HG03558 (cell line): Measurements from ENCODE around the gene COA8.
"Not testable (repeated sequence)": the region's sequence is repeated elsewhere in the genome, so short reads cannot be mapped to it uniquely, and the experiment has no call there.

ENCODE experiments used
- ATAC-seq: cut with Tn5 transposase; IDR thresholded peaks from one replicate; pipeline ENCODE4 v1.9.1; 2021; ENCODE audit warnings: moderate number of reproducible peaks; ENCODE audit not compliant: unreplicated experiment; ENCODE audit errors: extremely low read depth

COA8 gene

GRCh38 chr14:103568952-103569351 lies 6.2 kb downstream of the COA8 start:
- ATAC-seq = no peak

GRCh38 chr14:103569408-103569807 lies 6.6 kb downstream of the COA8 start:
- ATAC-seq = no peak

GRCh38 chr14:103574104-103574503 lies 11.3 kb downstream of the COA8 start:
- ATAC-seq = no peak

- ATAC-seq = no peak
Measured at GRCh38 chr14:103574707-103575285, 12.0 kb downstream of the COA8 start.

- ATAC-seq = no peak
Measured at GRCh38 chr14:103576371-103577024, 13.7 kb downstream of the COA8 start.

- ATAC-seq = no peak
Measured at GRCh38 chr14:103578401-103579075, 15.8 kb downstream of the COA8 start.

- ATAC-seq = no peak
Measured at GRCh38 chr14:103581206-103581605, 18.4 kb downstream of the COA8 start.

- no peak for ATAC-seq
Measured at GRCh38 chr14:103581954-103582703, 19.4 kb downstream of the COA8 start.

- ATAC-seq = no peak
Measured at GRCh38 chr14:103584326-103584915, 21.7 kb downstream of the COA8 start.

GRCh38 chr14:103593577-103593976 lies 30.8 kb downstream of the COA8 start:
- ATAC-seq = no peak

- no peak for ATAC-seq
Measured at GRCh38 chr14:103594265-103594664, 31.5 kb downstream of the COA8 start.

GRCh38 chr14:103597623-103598377 lies 35.0 kb downstream of the COA8 start:
- ATAC-seq = no peak

GRCh38 chr14:103600503-103600902 lies 37.7 kb downstream of the COA8 start:
- ATAC-seq = no peak

GRCh38 chr14:103604620-103605019 lies 41.9 kb downstream of the COA8 start:
- no peak for ATAC-seq

GRCh38 chr14:103606963-103607668 lies 44.4 kb downstream of the COA8 start:
- ATAC-seq = no peak

- no peak for ATAC-seq
Measured at GRCh38 chr14:103607822-103608221, 45.1 kb downstream of the COA8 start.

- not testable (repeated sequence) for ATAC-seq
Measured at GRCh38 chr14:103609081-103609480, 46.3 kb downstream of the COA8 start.

- ATAC-seq = no peak
Measured at GRCh38 chr14:103611215-103611614, 48.5 kb downstream of the COA8 start.

- ATAC-seq = no peak
Measured at GRCh38 chr14:103613517-103613916, 50.8 kb downstream of the COA8 start.
